AG04449 (cell line): ENCODE measurements around the gene SLC22A16.
"Not testable (repeated sequence)": the region's sequence is repeated elsewhere in the genome, so short reads cannot be mapped to it uniquely, and the experiment has no call there.

Experiments
- CTCF ChIA-PET: fragments of 350-600 bp; formaldehyde crosslinking; extraction: SDS; loops from one replicate; lab custom pipeline; 2021; ENCODE audit warnings: antibody characterized with exemption; lab: Yijun Ruan, JAX
- POLR2A ChIA-PET: fragments of 400-600, 350-600 bp; formaldehyde crosslinking; extraction: SDS; loops from one replicate; lab custom pipeline; 2020; ENCODE audit warnings: antibody characterized with exemption, inconsistent platforms; lab: Yijun Ruan, JAX
- DNase-seq: peaks from one replicate; pipeline ENCODE4 v3.0.0-alpha.2; 2010; ENCODE audit warnings: low read depth, low spot score
- H3K4me3 ChIP-seq: 2 replicates; pipeline ENCODE4 v1.5.1; 2011; ENCODE audit warnings: low read depth, mild to moderate bottlenecking, control low read depth, low read length
- CTCF ChIP-seq: IDR thresholded peaks from one replicate; pipeline ENCODE4 v1.5.1; 2011; ENCODE audit warnings: mild to moderate bottlenecking, moderate library complexity, low read length, control low read depth, inconsistent platforms; ENCODE audit not compliant: insufficient read depth; ENCODE audit errors: missing control alignments

The SLC22A16 gene

GRCh38 chr6:110491644-110492317, 15.4 kb upstream of the SLC22A16 start:
- ChIA-PET CTCF (interaction anchor here (0.9 kb wide), 1 partner anchor 27 kb away, joined by 3 read pairs; no protein-coding TSS in a partner anchor), POLR2A (no interaction called here)
- no peak for DNase-seq
- TF ChIP-seq CTCF, result no peak
- no peak overlapping the region for H3K4me3 ChIP-seq

- DNase-seq, result no peak
- POLR2A ChIA-PET, result no interaction called here
- CTCF ChIA-PET, result interaction anchor here (0.9 kb wide), 1 partner anchor 27 kb away, joined by 3 read pairs; no protein-coding TSS in a partner anchor
- no peak overlapping the region for H3K4me3 ChIP-seq
- no peak for TF ChIP-seq CTCF
Measured at GRCh38 chr6:110491299-110491643, 14.9 kb upstream of the SLC22A16 start.

GRCh38 chr6:110490110-110490509, 13.7 kb upstream of the SLC22A16 start:
- no peak overlapping the region for H3K4me3 ChIP-seq
- ChIA-PET POLR2A (no interaction called here), CTCF (no interaction called here)
- no peak for TF ChIP-seq CTCF
- no peak for DNase-seq

GRCh38 chr6:110488606-110489190, 12.3 kb upstream of the SLC22A16 start:
- ChIA-PET POLR2A (no interaction called here), CTCF (no interaction called here)

GRCh38 chr6:110487968-110488381, 11.6 kb upstream of the SLC22A16 start:
- CTCF ChIA-PET, H3K4me3 ChIP-seq, POLR2A ChIA-PET, DNase-seq: not testable (repeated sequence)

More at GRCh38 chr6:110488606-110489190, 12.3 kb upstream of the SLC22A16 start:
- TF ChIP-seq CTCF, result no peak
- DNase-seq, result no peak
- no peak overlapping the region for H3K4me3 ChIP-seq

- no peak for DNase-seq
- ChIA-PET POLR2A (no interaction called here), CTCF (no interaction called here)
- no peak for TF ChIP-seq CTCF
- H3K4me3 ChIP-seq, result no peak overlapping the region
Measured at GRCh38 chr6:110486756-110487155, 10.3 kb upstream of the SLC22A16 start.
